Activated T-cell treated with anti-CD3 and anti-CD28 coated beads, Interleukin-2, amount 50 U/mL, for 24 hours (primary cell): ENCODE data around the gene TP53AIP1.

Experiments used
- DNase-seq: peaks from one replicate; pipeline ENCODE4 v3.0.0-alpha.2; 2020
- H3K27ac Mint-ChIP-seq: 2 replicates; pipeline ENCODE4 v1.8.0; 2020; ENCODE audit warnings: mild to moderate bottlenecking, mixed read lengths
- H3K27me3 Mint-ChIP-seq: 2 replicates; pipeline ENCODE4 v1.8.0; 2020; ENCODE audit warnings: mixed read lengths
- H3K36me3 Mint-ChIP-seq: 2 replicates; pipeline ENCODE4 v1.8.0; 2020; ENCODE audit warnings: low read depth, mixed read lengths
- H3K4me1 Mint-ChIP-seq: 2 replicates; pipeline ENCODE4 v1.8.0; 2020; ENCODE audit warnings: low read depth, mixed read lengths
- H3K4me3 Mint-ChIP-seq: 2 replicates; pipeline ENCODE4 v1.8.0; 2020; ENCODE audit warnings: mild to moderate bottlenecking, moderate library complexity, mixed read lengths
- H3K9me3 Mint-ChIP-seq: 2 replicates; pipeline ENCODE4 v1.8.0; 2020; ENCODE audit warnings: mixed read lengths

Gene TP53AIP1

DNA sequence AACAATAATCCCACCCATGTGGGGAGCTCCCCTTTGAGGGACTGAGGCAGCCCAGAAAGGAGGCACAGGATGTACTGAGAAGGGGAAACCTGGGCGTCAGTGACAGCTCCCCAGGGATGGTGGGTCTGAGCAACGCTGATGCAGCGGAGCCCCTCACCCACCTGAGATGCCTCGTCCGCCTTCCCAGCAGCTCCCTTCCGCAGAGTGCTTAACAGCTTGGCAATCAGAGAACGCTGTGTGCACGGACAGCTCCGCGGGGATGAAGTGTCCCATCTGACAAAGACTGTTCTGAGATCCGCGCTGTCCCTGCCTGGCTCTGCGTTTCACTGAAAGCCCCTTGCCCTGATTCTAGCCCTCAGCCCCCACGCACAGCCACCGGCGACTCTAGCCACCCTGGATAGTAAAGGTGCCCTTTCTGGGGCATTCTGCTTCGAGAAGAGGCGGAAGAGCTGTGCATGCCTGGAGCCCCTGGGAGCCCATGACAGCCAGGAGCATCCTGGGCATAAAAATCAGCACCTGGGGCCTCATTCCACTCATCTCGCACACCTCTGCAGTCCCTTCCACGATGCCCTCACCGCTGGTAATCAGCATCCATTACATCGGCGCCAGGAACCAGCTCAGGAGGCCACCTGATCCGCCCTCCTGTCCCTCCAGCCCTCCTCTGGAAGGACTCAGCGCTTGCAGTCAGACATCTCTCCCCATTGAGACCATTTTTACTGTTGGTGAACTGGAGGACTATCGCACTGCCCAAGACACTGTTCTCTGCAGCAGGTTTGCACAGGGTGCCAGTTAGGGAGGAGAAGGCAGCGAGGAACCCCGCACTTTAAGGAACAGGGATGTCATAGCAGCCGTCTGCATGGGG, 40.8 kb downstream of the TP53AIP1 start:
- peaks cover 28% of the 10 kb centered on the region for H3K27me3 Mint-ChIP-seq

DNA sequence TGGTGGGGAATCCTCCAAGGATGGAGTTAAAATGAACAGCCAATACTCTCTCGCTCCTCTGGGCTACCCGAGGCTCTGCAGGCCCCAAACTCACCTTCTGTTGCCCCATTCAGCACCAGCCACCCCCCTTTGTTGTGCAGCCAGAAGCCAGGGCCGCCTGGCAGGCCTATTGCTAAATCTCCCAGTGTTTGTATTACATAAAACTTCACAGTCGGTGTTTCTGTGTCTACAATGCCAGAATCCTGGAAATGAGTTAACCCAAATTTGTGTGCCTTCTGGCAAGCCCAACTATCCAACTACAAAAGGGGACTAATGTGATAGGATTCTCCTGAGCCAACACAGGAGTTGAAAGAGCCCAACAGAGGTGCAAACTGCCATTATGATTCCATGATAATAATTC, 42.2 kb downstream of the TP53AIP1 start:
- no peak for DNase-seq
- H3K27me3 Mint-ChIP-seq = peaks cover 19% of the 10 kb centered on the region
- H3K9me3 Mint-ChIP-seq = no peaks in the 10 kb centered on the region
- peaks cover 8% of the 10 kb centered on the region for H3K4me1 Mint-ChIP-seq
- H3K36me3 Mint-ChIP-seq = no peaks in the 10 kb centered on the region
- no peak overlapping the region for H3K27ac Mint-ChIP-seq
- H3K4me3 Mint-ChIP-seq = no peak overlapping the region

More for the DNA sequence above, 40.8 kb downstream of the TP53AIP1 start:
- Mint-ChIP-seq H3K36me3 (no peaks in the 10 kb centered on the region), H3K9me3 (no peaks in the 10 kb centered on the region), H3K27ac (no peak overlapping the region), H3K4me1 (peaks cover 14% of the 10 kb centered on the region), H3K4me3 (no peak overlapping the region)
- DNase-seq = no peak

DNA sequence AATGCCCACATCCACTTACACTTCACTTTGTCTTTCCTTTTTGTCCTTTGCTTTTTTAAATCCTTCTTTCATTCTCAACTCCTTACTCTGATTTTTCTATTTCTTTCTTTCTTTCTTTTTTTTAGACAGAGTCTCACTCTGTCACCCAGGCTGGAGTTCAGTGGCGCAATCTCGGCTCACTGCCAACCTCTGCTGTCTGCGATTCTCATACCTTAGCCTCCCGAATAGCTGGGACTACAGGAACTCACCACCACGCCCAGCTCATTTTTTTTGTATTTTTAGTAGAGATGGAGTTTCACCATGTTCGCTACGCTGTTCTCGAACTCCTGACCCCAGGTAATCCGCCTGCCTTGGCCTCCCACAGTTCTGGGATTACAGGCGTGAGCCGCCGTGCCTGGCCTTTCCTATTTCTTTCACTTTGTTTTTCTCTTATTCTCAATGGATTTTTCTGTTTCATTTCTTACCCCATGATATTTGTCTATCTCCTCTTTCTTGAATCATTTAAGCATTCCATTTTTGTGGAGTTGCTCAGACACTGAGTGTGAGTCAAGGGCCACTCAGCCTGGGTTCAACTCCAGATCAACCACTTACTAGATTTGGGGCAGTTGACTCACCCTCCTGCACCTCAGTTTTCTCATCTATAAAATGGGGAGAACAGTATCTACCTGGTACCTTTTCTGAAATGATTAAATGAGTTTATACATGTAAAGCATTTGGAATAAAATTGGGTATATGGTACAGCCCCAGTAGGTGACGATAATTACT, 43.9 kb downstream of the TP53AIP1 start:
- no peaks in the 10 kb centered on the region for H3K9me3 Mint-ChIP-seq
- peaks cover 19% of the 10 kb centered on the region for H3K27me3 Mint-ChIP-seq
- H3K4me1 Mint-ChIP-seq = no peaks in the 10 kb centered on the region
- no peak overlapping the region for H3K27ac Mint-ChIP-seq
- DNase-seq = no peak
- H3K36me3 Mint-ChIP-seq = no peaks in the 10 kb centered on the region
- no peak overlapping the region for H3K4me3 Mint-ChIP-seq

GRCh38 chr11:128897826-128898225, 44.8 kb downstream of the TP53AIP1 start:
- Mint-ChIP-seq H3K36me3 (no peaks in the 10 kb centered on the region), H3K9me3 (no peaks in the 10 kb centered on the region), H3K4me1 (no peaks in the 10 kb centered on the region), H3K4me3 (no peak overlapping the region), H3K27ac (no peak overlapping the region), H3K27me3 (peaks cover 20% of the 10 kb centered on the region)
- DNase-seq = no peak

- DNase-seq = no peak
- Mint-ChIP-seq H3K27me3 (peaks cover 30% of the 10 kb centered on the region), H3K36me3 (no peaks in the 10 kb centered on the region), H3K27ac (no peak overlapping the region), H3K9me3 (no peaks in the 10 kb centered on the region), H3K4me1 (peaks cover 2% of the 10 kb centered on the region), H3K4me3 (no peak overlapping the region)
These were observed 46.3 kb downstream of the TP53AIP1 start for GRCh38 chr11:128896356-128896755.

DNA sequence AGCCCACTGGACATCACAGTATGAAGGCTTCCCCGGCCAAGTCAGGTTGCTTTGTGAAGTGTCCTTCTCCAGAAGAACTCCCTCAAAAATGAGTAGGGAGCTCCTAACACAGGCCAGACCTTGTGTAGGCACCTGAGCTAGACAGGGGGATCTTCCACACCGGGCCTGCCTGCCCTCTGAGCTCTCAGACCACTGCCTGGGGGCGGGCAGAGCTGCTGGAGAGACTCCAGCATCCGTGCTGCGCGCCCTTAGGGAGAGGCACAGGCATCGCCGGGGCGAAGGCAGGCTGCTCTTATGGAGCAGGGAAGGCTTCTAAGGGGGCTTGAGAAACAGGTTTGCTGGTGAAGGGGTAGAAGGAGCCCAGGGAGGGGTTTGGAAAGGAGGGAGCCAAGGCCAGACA, 47.1 kb downstream of the TP53AIP1 start:
- DNase-seq = no peak
- no peaks in the 10 kb centered on the region for H3K9me3 Mint-ChIP-seq
- peaks cover 36% of the 10 kb centered on the region for H3K27me3 Mint-ChIP-seq
- no peaks in the 10 kb centered on the region for H3K36me3 Mint-ChIP-seq
- H3K27ac Mint-ChIP-seq = no peak overlapping the region
- H3K4me1 Mint-ChIP-seq = peaks cover 4% of the 10 kb centered on the region
- no peak overlapping the region for H3K4me3 Mint-ChIP-seq

GRCh38 chr11:128894685-128895084, 48.0 kb downstream of the TP53AIP1 start:
- no peaks in the 10 kb centered on the region for H3K36me3 Mint-ChIP-seq
- peaks cover 44% of the 10 kb centered on the region for H3K27me3 Mint-ChIP-seq
- no peak overlapping the region for H3K27ac Mint-ChIP-seq
- H3K4me1 Mint-ChIP-seq = peaks cover 4% of the 10 kb centered on the region
- no peak for DNase-seq
- no peak overlapping the region for H3K4me3 Mint-ChIP-seq
- H3K9me3 Mint-ChIP-seq = no peaks in the 10 kb centered on the region

GRCh38 chr11:128894286-128894681, 48.4 kb downstream of the TP53AIP1 start:
- peaks cover 48% of the 10 kb centered on the region for H3K27me3 Mint-ChIP-seq
- no peaks in the 10 kb centered on the region for H3K36me3 Mint-ChIP-seq
- no peak overlapping the region for H3K4me3 Mint-ChIP-seq
- H3K9me3 Mint-ChIP-seq = no peaks in the 10 kb centered on the region
- no peak overlapping the region for H3K27ac Mint-ChIP-seq
- peaks cover 4% of the 10 kb centered on the region for H3K4me1 Mint-ChIP-seq
- DNase-seq = no peak

GRCh38 chr11:128893578-128894285, 48.9 kb downstream of the TP53AIP1 start:
- Mint-ChIP-seq H3K27me3 (peaks cover 51% of the 10 kb centered on the region), H3K4me1 (peaks cover 4% of the 10 kb centered on the region), H3K4me3 (no peak overlapping the region), H3K27ac (no peak overlapping the region), H3K9me3 (no peaks in the 10 kb centered on the region), H3K36me3 (no peaks in the 10 kb centered on the region)
- no peak for DNase-seq

- no peak for DNase-seq
- H3K4me3 Mint-ChIP-seq = no peak overlapping the region
- no peak overlapping the region for H3K27ac Mint-ChIP-seq
- H3K9me3 Mint-ChIP-seq = no peaks in the 10 kb centered on the region
- H3K27me3 Mint-ChIP-seq = peaks cover 58% of the 10 kb centered on the region
- peaks cover 4% of the 10 kb centered on the region for H3K4me1 Mint-ChIP-seq
- no peaks in the 10 kb centered on the region for H3K36me3 Mint-ChIP-seq
These were observed 49.7 kb downstream of the TP53AIP1 start for GRCh38 chr11:128892866-128893565.

GRCh38 chr11:128891913-128892398, 50.7 kb downstream of the TP53AIP1 start:
- no peaks in the 10 kb centered on the region for H3K9me3 Mint-ChIP-seq
- peaks cover 4% of the 10 kb centered on the region for H3K4me1 Mint-ChIP-seq
- DNase-seq = no peak
- H3K27ac Mint-ChIP-seq = no peak overlapping the region
- H3K4me3 Mint-ChIP-seq = no peak overlapping the region
- peaks cover 67% of the 10 kb centered on the region for H3K27me3 Mint-ChIP-seq
- no peaks in the 10 kb centered on the region for H3K36me3 Mint-ChIP-seq

DNA sequence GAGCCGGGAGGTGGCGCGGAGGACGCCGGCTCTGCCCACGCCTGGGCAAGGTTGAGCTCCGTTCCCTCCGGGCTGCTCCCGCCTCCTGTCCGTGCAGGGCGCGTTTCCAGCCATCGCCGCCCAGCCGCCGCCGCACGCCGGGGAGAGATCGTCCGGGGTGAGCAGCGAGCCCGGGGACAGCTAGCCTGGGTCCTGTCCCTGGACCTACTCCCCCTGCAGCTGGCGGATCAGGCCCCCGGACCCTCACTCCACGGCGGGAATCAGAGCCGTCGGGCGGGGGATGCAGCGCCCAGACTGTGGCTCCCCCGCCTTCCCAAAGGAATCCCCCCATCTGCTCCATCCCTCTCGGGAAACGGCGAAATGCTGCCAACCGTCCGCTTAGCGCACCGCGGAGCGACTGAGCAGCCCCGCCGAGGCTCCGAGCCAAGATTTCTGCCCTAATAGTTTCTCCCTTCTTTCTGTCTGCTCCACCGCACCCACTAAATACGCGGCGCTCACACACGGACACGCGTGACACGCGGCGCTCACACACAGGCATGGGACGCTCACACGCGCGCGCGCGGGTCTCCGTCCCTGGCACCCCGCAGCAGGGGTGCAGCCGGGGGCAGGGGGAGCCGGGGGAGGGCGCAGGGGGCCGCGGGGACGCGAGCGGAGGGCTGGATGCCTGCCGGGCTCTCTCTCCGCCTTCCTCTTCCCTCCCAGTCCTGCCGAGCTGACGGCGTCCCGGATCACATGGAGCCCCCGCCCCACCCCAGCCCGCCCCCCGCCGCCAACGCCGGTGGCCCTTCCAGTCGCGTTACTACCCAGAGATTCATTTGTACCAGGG, 51.9 kb downstream of the TP53AIP1 start, which contains the start of gene KCNJ5:
Gene KCNJ5 (plus strand): TSS at position 814 of the 826 bp plus-strand sequence. CDS start 19,918 bp downstream, outside the sequence.
- Mint-ChIP-seq H3K9me3 (no peaks in the 10 kb centered on the region), H3K27ac (no peak within 1 kb of the TSS), H3K4me1 (peaks cover 6% of the 10 kb centered on the region), H3K27me3 (peaks cover 73% of the 10 kb centered on the region), H3K4me3 (peak within 1 kb of the TSS; percentile 74), H3K36me3 (no peaks in the 10 kb centered on the region)
- peak; percentile 45 for DNase-seq

- DNase-seq = no peak
- Mint-ChIP-seq H3K4me3 (peak overlapping the region; percentile 74), H3K9me3 (no peaks in the 10 kb centered on the region), H3K27ac (no peak overlapping the region), H3K4me1 (peaks cover 6% of the 10 kb centered on the region), H3K27me3 (peaks cover 77% of the 10 kb centered on the region), H3K36me3 (no peaks in the 10 kb centered on the region)
These were observed 52.5 kb downstream of the TP53AIP1 start for GRCh38 chr11:128890216-128890542.
